GM12874 (cell line): ENCODE measurements around the gene FOXO3.

Experiments used
- TF ChIP-seq, protein P1 (sequence below): IDR thresholded peaks from 2 replicates; pipeline ENCODE4 v1.5.1; 2011; ENCODE audit warnings: low read depth, mild to moderate bottlenecking, control low read depth, low read length, moderate library complexity; ENCODE audit not compliant: insufficient read depth

Gene FOXO3

DNA sequence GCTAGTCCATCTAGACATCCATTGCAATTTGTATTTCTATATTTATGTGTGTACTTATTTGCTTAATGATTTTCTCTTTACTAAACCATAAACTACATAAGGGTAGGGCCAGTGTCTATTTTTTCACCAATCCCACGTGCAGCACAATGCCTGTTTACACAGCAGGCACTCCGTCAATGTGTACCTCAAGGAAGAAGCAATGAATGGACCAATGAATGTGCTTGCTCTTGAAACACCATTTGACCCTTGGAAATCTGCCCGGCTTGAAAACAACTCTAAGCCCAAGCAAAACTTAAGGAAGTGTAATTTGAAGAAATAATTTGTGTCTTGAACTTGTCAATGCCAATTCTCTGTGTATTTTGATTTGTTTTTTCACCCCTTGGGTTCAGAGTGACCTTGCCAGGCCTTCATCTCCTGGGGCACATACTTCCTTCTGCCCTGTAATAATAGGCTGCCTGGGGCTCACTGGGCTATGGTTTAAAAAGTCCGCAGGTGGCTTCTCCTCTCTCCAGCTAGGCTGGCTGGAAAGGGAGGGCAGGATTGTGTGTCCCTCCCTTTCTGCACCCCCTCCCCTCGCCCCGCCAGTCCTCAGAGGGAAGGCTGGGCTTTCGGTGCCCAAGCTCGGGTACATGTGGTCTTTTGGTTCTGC, 146.7 kb downstream of the FOXO3 start:
- TF ChIP-seq, protein P1, sequence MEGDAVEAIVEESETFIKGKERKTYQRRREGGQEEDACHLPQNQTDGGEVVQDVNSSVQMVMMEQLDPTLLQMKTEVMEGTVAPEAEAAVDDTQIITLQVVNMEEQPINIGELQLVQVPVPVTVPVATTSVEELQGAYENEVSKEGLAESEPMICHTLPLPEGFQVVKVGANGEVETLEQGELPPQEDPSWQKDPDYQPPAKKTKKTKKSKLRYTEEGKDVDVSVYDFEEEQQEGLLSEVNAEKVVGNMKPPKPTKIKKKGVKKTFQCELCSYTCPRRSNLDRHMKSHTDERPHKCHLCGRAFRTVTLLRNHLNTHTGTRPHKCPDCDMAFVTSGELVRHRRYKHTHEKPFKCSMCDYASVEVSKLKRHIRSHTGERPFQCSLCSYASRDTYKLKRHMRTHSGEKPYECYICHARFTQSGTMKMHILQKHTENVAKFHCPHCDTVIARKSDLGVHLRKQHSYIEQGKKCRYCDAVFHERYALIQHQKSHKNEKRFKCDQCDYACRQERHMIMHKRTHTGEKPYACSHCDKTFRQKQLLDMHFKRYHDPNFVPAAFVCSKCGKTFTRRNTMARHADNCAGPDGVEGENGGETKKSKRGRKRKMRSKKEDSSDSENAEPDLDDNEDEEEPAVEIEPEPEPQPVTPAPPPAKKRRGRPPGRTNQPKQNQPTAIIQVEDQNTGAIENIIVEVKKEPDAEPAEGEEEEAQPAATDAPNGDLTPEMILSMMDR = no peak

DNA sequence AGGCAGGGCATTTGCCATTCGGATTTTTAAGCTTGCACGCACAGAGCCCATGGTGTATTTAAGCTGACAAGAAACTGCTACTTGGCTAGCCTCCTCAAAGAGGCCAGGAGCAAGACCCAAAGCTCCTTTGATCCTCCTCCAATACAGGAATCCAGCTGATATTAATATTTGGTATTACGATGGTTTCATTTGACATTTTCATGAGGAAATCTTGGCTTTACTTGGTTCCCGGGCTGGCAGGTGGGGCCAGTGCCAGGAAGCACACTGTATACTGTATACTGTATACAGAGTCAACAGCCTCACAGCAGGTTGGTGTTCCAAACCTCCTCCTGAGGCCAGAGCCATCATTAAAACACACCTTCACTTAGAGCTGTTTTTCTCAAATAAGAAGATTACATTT, 149.3 kb downstream of the FOXO3 start:
- TF ChIP-seq, protein P1 = no peak

DNA sequence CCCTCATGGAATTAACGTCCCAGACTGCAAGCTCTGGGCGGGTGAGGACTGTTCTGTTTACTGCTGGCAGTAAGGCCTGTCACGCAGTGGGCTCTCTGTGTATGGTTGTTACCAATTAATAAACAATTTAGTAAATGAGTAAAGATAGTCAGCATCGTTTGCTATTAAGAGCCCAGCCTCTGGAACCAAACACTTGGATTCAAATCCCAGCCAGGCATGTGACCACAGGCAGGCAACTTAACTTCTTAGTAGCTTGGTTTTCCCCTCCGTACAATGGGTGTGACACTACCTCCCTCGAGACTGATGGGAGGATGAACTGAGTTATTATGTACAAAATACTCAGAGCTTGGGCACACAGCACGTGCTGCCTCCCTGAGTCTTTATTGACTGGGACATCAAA, 149.8 kb downstream of the FOXO3 start:
- TF ChIP-seq, protein P1 = no peak

DNA sequence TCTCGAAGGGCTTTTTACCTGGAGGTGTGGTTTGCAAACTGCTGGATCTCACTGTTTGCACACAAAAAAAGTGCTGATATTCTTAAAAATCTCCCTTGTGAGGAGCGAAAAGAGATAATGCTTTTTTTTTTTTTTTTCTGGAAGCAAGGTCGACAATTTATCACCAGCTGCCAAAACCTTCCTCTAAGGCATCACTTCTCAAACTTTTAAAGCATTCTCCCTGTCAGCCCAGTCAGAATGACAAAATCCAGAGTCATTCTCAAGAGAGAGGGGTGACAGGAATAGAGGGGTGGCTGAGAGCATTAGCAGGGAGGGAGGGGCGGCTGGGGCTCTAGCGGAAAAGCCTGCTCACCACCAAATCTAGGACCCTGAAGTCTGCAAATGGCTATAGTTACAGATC, 150.4 kb downstream of the FOXO3 start:
- TF ChIP-seq, protein P1 = no peak

DNA sequence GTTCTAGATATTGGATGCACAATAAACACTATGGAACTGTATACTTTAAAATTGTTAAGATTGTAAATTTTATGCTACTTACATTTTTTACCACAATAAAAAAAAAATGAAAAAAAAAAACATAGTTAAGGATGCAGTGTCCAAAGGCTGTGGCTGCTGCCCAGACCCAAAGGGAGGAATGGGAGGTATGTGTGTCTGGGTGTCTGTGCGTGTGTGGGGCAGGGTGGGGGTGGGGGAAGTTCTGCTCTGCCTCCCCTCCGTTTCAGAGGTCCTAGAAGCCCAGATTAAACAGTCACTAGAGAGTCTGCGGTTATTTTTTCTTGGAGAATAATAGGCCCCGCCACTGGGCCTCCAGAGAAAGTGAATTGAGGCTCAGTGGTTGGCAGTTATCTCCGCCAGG, 151.1 kb downstream of the FOXO3 start:
- TF ChIP-seq, protein P1 = no peak

DNA sequence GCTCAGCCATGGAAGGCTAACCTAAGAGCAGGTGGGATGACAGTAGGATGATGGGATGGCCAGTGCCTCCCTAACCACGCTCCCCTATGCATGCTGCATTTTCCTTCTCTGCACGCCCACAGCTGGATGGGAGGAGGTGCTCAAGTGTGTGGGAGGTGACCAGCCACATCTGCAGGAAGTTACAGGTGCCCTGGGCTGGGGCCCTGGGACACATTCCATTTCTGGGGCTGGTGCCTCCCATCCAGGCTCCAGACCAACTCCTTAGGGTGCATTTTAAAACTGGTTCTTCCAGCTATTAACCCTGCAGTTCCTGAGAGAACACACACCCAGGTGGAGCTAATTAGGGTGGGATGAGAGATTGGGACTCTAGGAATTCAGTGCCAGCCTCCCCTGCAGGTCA, 152.2 kb downstream of the FOXO3 start:
- TF ChIP-seq, protein P1 = no peak

DNA sequence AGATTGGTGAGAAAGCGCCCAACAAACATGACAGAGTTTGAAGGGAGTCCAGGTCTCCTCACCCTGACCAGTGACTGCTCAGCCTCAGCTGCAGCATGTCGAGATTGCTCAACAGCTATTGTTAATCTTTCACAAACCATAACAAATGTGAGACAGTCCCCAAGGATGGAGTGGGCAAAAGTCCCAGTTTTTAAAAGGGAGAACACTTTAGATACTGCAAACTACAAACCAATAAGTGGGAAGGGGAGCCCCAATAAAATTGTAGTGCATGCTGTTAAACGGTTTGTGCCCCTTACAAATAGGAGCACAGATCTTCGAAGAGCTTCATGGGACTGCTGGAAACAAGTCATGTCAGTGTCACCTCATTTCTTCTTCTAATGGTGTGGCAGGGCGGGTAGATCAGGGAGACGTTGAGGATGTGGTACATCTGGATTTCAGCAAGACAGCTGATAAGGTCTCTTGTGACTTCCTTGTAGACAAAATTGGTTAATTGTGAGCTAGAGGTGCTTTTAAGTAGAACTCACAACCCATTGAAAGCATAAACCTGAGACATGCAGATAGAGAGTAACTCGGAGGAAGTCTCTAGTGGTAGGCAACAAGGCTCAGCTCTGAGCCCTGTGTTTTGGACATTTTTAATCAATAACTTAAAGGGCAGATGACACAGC, 153.5 kb downstream of the FOXO3 start:
- TF ChIP-seq, protein P1 = no peak
